ENCODE measurements around the gene DRC3.

The DRC3 gene

GRCh38 chr17:18042983-18043382, 70.3 kb downstream of the DRC3 start:
- Histone ChIP-seq H3K4me3 (ENCODE audit: low read length) (no peak overlapping the region), H3K9me3 (replicated peaks; ENCODE audit: low read length) (no peaks in the 10 kb centered on the region), H3K4me1 (ENCODE audit: control insufficient read depth, insufficient read depth, low read length) (peaks cover 26% of the 10 kb centered on the region), H3K9ac (ENCODE audit: low read depth, low read length) (no peak overlapping the region), H3K27me3 (ENCODE audit: control insufficient read depth, insufficient read depth, low read length) (no peaks in the 10 kb centered on the region), H3K4me2 (ENCODE audit: low read length) (no peak overlapping the region), H3K36me3 (ENCODE audit: insufficient read depth, low read length) (peaks cover 13% of the 10 kb centered on the region)

GRCh38 chr17:18043491-18043890, 70.8 kb downstream of the DRC3 start:
- H3K4me1 ChIP-seq (ENCODE audit: control insufficient read depth, insufficient read depth, low read length), result peaks cover 21% of the 10 kb centered on the region
- H3K4me2 ChIP-seq (ENCODE audit: low read length), result no peak overlapping the region
- no peak overlapping the region for H3K4me3 ChIP-seq (ENCODE audit: low read length)
- no peaks in the 10 kb centered on the region for H3K9me3 ChIP-seq (replicated peaks; ENCODE audit: low read length)
- H3K9ac ChIP-seq (ENCODE audit: low read depth, low read length), result no peak overlapping the region
- H3K27me3 ChIP-seq (ENCODE audit: control insufficient read depth, insufficient read depth, low read length), result no peaks in the 10 kb centered on the region
- peaks cover 13% of the 10 kb centered on the region for H3K36me3 ChIP-seq (ENCODE audit: insufficient read depth, low read length)

GRCh38 chr17:18044609-18045008, 71.9 kb downstream of the DRC3 start:
- H3K9me3 ChIP-seq (replicated peaks; ENCODE audit: low read length), result no peaks in the 10 kb centered on the region
- H3K36me3 ChIP-seq (ENCODE audit: insufficient read depth, low read length), result peaks cover 13% of the 10 kb centered on the region
- no peak overlapping the region for H3K4me2 ChIP-seq (ENCODE audit: low read length)
- H3K4me3 ChIP-seq (ENCODE audit: low read length), result no peak overlapping the region
- no peaks in the 10 kb centered on the region for H3K27me3 ChIP-seq (ENCODE audit: control insufficient read depth, insufficient read depth, low read length)
- peaks cover 21% of the 10 kb centered on the region for H3K4me1 ChIP-seq (ENCODE audit: control insufficient read depth, insufficient read depth, low read length)
- H3K9ac ChIP-seq (ENCODE audit: low read depth, low read length), result no peak overlapping the region

GRCh38 chr17:18045691-18046350, 73.2 kb downstream of the DRC3 start:
- Histone ChIP-seq H3K9ac (ENCODE audit: low read depth, low read length) (no peak overlapping the region), H3K27me3 (ENCODE audit: control insufficient read depth, insufficient read depth, low read length) (no peaks in the 10 kb centered on the region), H3K9me3 (replicated peaks; ENCODE audit: low read length) (no peaks in the 10 kb centered on the region), H3K4me1 (ENCODE audit: control insufficient read depth, insufficient read depth, low read length) (peaks cover 12% of the 10 kb centered on the region), H3K4me3 (ENCODE audit: low read length) (no peak overlapping the region), H3K4me2 (ENCODE audit: low read length) (no peak overlapping the region), H3K36me3 (ENCODE audit: insufficient read depth, low read length) (peaks cover 13% of the 10 kb centered on the region)

GRCh38 chr17:18055597-18055996, 82.9 kb downstream of the DRC3 start:
- Histone ChIP-seq H3K4me3 (ENCODE audit: low read length) (no peak overlapping the region), H3K36me3 (ENCODE audit: insufficient read depth, low read length) (peaks cover 32% of the 10 kb centered on the region), H3K4me2 (ENCODE audit: low read length) (no peak overlapping the region), H3K9me3 (replicated peaks; ENCODE audit: low read length) (no peaks in the 10 kb centered on the region), H3K9ac (ENCODE audit: low read depth, low read length) (no peak overlapping the region), H3K27me3 (ENCODE audit: control insufficient read depth, insufficient read depth, low read length) (no peaks in the 10 kb centered on the region), H3K4me1 (ENCODE audit: control insufficient read depth, insufficient read depth, low read length) (no peaks in the 10 kb centered on the region)

- peaks cover 35% of the 10 kb centered on the region for H3K36me3 ChIP-seq (ENCODE audit: insufficient read depth, low read length)
- no peak overlapping the region for H3K4me3 ChIP-seq (ENCODE audit: low read length)
Measured at GRCh38 chr17:18056214-18056613, 83.6 kb downstream of the DRC3 start.

GRCh38 chr17:18059283-18059682, 86.6 kb downstream of the DRC3 start:
- no peaks in the 10 kb centered on the region for H3K27me3 ChIP-seq (ENCODE audit: control insufficient read depth, insufficient read depth, low read length)
- peaks cover 47% of the 10 kb centered on the region for H3K36me3 ChIP-seq (ENCODE audit: insufficient read depth, low read length)
- H3K4me2 ChIP-seq (ENCODE audit: low read length), result no peak overlapping the region
- H3K9me3 ChIP-seq (replicated peaks; ENCODE audit: low read length), result no peaks in the 10 kb centered on the region
- no peak overlapping the region for H3K9ac ChIP-seq (ENCODE audit: low read depth, low read length)
- no peak overlapping the region for H3K4me3 ChIP-seq (ENCODE audit: low read length)
- no peaks in the 10 kb centered on the region for H3K4me1 ChIP-seq (ENCODE audit: control insufficient read depth, insufficient read depth, low read length)

More at GRCh38 chr17:18056214-18056613, 83.6 kb downstream of the DRC3 start:
- H3K9ac ChIP-seq (ENCODE audit: low read depth, low read length), result no peak overlapping the region
- no peak overlapping the region for H3K4me2 ChIP-seq (ENCODE audit: low read length)
- H3K4me1 ChIP-seq (ENCODE audit: control insufficient read depth, insufficient read depth, low read length), result no peaks in the 10 kb centered on the region
- no peaks in the 10 kb centered on the region for H3K9me3 ChIP-seq (replicated peaks; ENCODE audit: low read length)
- no peaks in the 10 kb centered on the region for H3K27me3 ChIP-seq (ENCODE audit: control insufficient read depth, insufficient read depth, low read length)

GRCh38 chr17:18064053-18064452, 91.4 kb downstream of the DRC3 start:
- H3K4me2 ChIP-seq (ENCODE audit: low read length), result no peak overlapping the region
- H3K27me3 ChIP-seq (ENCODE audit: control insufficient read depth, insufficient read depth, low read length), result no peaks in the 10 kb centered on the region
- H3K36me3 ChIP-seq (ENCODE audit: insufficient read depth, low read length), result peaks cover 43% of the 10 kb centered on the region
- no peak overlapping the region for H3K9ac ChIP-seq (ENCODE audit: low read depth, low read length)
- H3K9me3 ChIP-seq (replicated peaks; ENCODE audit: low read length), result no peaks in the 10 kb centered on the region
- no peak overlapping the region for H3K4me3 ChIP-seq (ENCODE audit: low read length)
- no peaks in the 10 kb centered on the region for H3K4me1 ChIP-seq (ENCODE audit: control insufficient read depth, insufficient read depth, low read length)

GRCh38 chr17:18065546-18065945, 92.9 kb downstream of the DRC3 start:
- Histone ChIP-seq H3K36me3 (ENCODE audit: insufficient read depth, low read length) (peaks cover 37% of the 10 kb centered on the region), H3K4me1 (ENCODE audit: control insufficient read depth, insufficient read depth, low read length) (peaks cover 1% of the 10 kb centered on the region), H3K9ac (ENCODE audit: low read depth, low read length) (no peak overlapping the region), H3K27me3 (ENCODE audit: control insufficient read depth, insufficient read depth, low read length) (no peaks in the 10 kb centered on the region), H3K4me2 (ENCODE audit: low read length) (no peak overlapping the region), H3K9me3 (replicated peaks; ENCODE audit: low read length) (no peaks in the 10 kb centered on the region), H3K4me3 (ENCODE audit: low read length) (no peak overlapping the region)
